ENCODE data around the gene LPP. TPM values are rescaled to one million over a fixed set of nuclear protein-coding genes. Genes with fewer than 3 reads are reported as not detected.

The LPP gene
- total RNA-seq, 1 experiment from 2014 or later = 54.0 TPM

- ChIA-PET CTCF (no interaction called here), POLR2A (no interaction called here), RAD21 (ENCODE audit: low non-redundant PET in 1 of 2, low total read pairs in 2 of 2, uncharacterized antibody in 2 of 2, unreplicated experiment in 2 of 2) (no interaction called here)
- Histone ChIP-seq H3K27ac (ENCODE audit: low read depth, low read length) (no peak overlapping the region), H4K20me1 (ENCODE audit: insufficient read depth) (no peaks in the 10 kb centered on the region), H3K9me2 (ENCODE audit: insufficient read depth) (no peaks in the 10 kb centered on the region), H3K4me3 (replicated peaks in 1 of 2; ENCODE audit: low read depth in 1 of 2, low read length in 2 of 2) (no peak overlapping the region), H3K9me3 (ENCODE audit: control insufficient read depth in 1 of 2, insufficient read depth in 1 of 2, low read depth in 1 of 2, low read length in 2 of 2) (no peaks in the 10 kb centered on the region), H3K4me2 (ENCODE audit: low read length) (no peak overlapping the region), H3K9ac (ENCODE audit: low read length) (no peak overlapping the region), H2AFZ (ENCODE audit: low read depth, low read length, poor library complexity, severe bottlenecking) (no peak overlapping the region), H3K79me2 (ENCODE audit: insufficient read depth, low read length) (no peaks in the 10 kb centered on the region), H3K27me3 (ENCODE audit: insufficient read depth, low read length) (no peaks in the 10 kb centered on the region), H3K4me1 (ENCODE audit: control insufficient read depth in 1 of 2, insufficient read depth in 2 of 2, low read length in 2 of 2) (peaks cover 0 to 3% of the 10 kb centered on the region in 2 experiments; a peak in 1 of 4 replicates), H3K36me3 (ENCODE audit: control insufficient read depth in 1 of 2, insufficient read depth in 2 of 2, low read length in 2 of 2) (no peaks in the 10 kb centered on the region)
- ATAC-seq = no peak
- TF ChIP-seq REST (IDR thresholded peaks at IDR 0.05; ENCODE audit: low read depth) (no peak), SRF (IDR thresholded peaks at IDR 0.05; ENCODE audit: low read depth) (no peak), CEBPB (IDR thresholded peaks at IDR 0.05; ENCODE audit: low read depth) (no peak), SIN3A (IDR thresholded peaks at IDR 0.05; ENCODE audit: low read depth) (no peak), EGR1 (IDR thresholded peaks at IDR 0.05; ENCODE audit: low read depth) (no peak), ATF3 (IDR thresholded peaks at IDR 0.05) (no peak), POLR2AphosphoS5 (IDR thresholded peaks at IDR 0.05; ENCODE audit: low read depth, low read length) (no peak), SP1 (IDR thresholded peaks at IDR 0.05; ENCODE audit: low read depth) (no peak), EZH2 (IDR thresholded peaks at IDR 0.05) (no peak), ZNF274 (IDR thresholded peaks at IDR 0.05; ENCODE audit: low read depth, low read length) (no peak), TCF7L2 (IDR thresholded peaks at IDR 0.05; ENCODE audit: borderline replicate concordance, extremely low read depth, insufficient read depth, insufficient read length) (no peak), FOSL1 (IDR thresholded peaks at IDR 0.05; ENCODE audit: low read depth) (no peak), RAD21 (IDR thresholded peaks at IDR 0.05; ENCODE audit: low read depth) (no peak), ZFX (IDR thresholded peaks at IDR 0.05) (no peak), ZBTB33 (IDR thresholded peaks at IDR 0.05; ENCODE audit: extremely low read depth, insufficient replicate concordance, low read length) (no peak), MAX (IDR thresholded peaks at IDR 0.05) (no peak), ELF1 (IDR thresholded peaks at IDR 0.05; ENCODE audit: borderline replicate concordance, low read depth) (no peak), CBX3 (IDR thresholded peaks at IDR 0.05; ENCODE audit: low read depth) (no peak)
- intact Hi-C loops (cut with micrococcal nuclease) = no loop called here
- no peak for DNase-seq (ENCODE audit: low read depth, low spot score)
- no TSS peak for BruUV-seq (replicated peaks)
Measured at GRCh38 chr3:188133646-188134045, 20.3 kb upstream of the LPP start.
